DOHH2 (cell line): ENCODE measurements around the gene PRSS56.
"Not testable (repeated sequence)": the region's sequence is repeated elsewhere in the genome, so short reads cannot be mapped to it uniquely, and the experiment has no call there.

Experiments used
- H3F3A ChIP-seq: fragments of 200-600 bp; sonication (generic), shearing (Covaris generic); 2 replicates; pipeline ENCODE4 v1.6.0; 2016; ENCODE audit warnings: antibody characterized with exemption, mild to moderate bottlenecking; ENCODE audit not compliant: control insufficient read depth, insufficient read depth
- H3K27ac ChIP-seq: fragments of 200-600 bp; sonication (generic); 2 replicates; pipeline ENCODE4 v1.5.1; 2014; ENCODE audit warnings: low read depth, mild to moderate bottlenecking, low read length, moderate library complexity
- H3K27me3 ChIP-seq: fragments of 200-600 bp; sonication (generic); 2 replicates; pipeline ENCODE4 v1.6.1; 2014; ENCODE audit warnings: mild to moderate bottlenecking, low read length, mixed read lengths; ENCODE audit not compliant: control insufficient read depth
- H3K36me3 ChIP-seq: fragments of 200-600 bp; sonication (generic); 2 replicates; pipeline ENCODE4 v1.6.1; 2014; ENCODE audit warnings: mild to moderate bottlenecking, low read length, moderate library complexity, mixed read lengths; ENCODE audit not compliant: control insufficient read depth
- H3K4me1 ChIP-seq: fragments of 200-600 bp; sonication (generic); 2 replicates; pipeline ENCODE4 v1.6.1; 2014; ENCODE audit warnings: mild to moderate bottlenecking, low read length, mixed read lengths; ENCODE audit not compliant: control insufficient read depth
- H3K4me2 ChIP-seq: fragments of 200-600 bp; sonication (generic); 2 replicates; pipeline ENCODE4 v1.6.0; 2014; ENCODE audit warnings: mild to moderate bottlenecking, low read length, moderate library complexity
- H3K4me3 ChIP-seq: fragments of 200-600 bp; sonication (generic); 2 replicates; pipeline ENCODE4 v1.5.1; 2014; ENCODE audit warnings: mild to moderate bottlenecking, low read length, mixed read lengths
- H3K79me2 ChIP-seq: fragments of 200-600 bp; sonication (generic); 2 replicates; pipeline ENCODE4 v1.6.1; 2014; ENCODE audit warnings: mild to moderate bottlenecking, low read length, mixed read lengths; ENCODE audit not compliant: control insufficient read depth
- H3K9me2 ChIP-seq: fragments of 200-600 bp; sonication (generic); replicated peaks from 2 replicates; pipeline ENCODE4 v1.6.1; 2014; ENCODE audit warnings: mild to moderate bottlenecking, low read length, mixed read lengths; ENCODE audit not compliant: control insufficient read depth
- H3K9me3 ChIP-seq: fragments of 200-600 bp; sonication (generic); 2 replicates; pipeline ENCODE4 v1.6.1; 2014; ENCODE audit warnings: antibody characterized with exemption, low read length, mixed read lengths; ENCODE audit not compliant: control insufficient read depth, insufficient read depth
- H4K20me1 ChIP-seq: fragments of 200-600 bp; sonication (generic); 2 replicates; pipeline ENCODE4 v1.6.0; 2014; ENCODE audit warnings: low read depth, mild to moderate bottlenecking, antibody characterized with exemption, low read length, moderate library complexity; ENCODE audit not compliant: control insufficient read depth, insufficient read depth
- CTCF ChIP-seq: fragments of 200-600 bp; sonication (generic); IDR thresholded peaks from one replicate; pipeline ENCODE4 v1.5.1; 2014; ENCODE audit warnings: antibody characterized with exemption, mild to moderate bottlenecking, low read depth, low read length; ENCODE audit not compliant: poor library complexity, severe bottlenecking
- EZH2phosphoT487 ChIP-seq: fragments of 200-600 bp; sonication (generic); IDR thresholded peaks from 2 replicates; pipeline ENCODE4 v1.6.1; 2017; ENCODE audit warnings: borderline replicate concordance, mild to moderate bottlenecking, antibody characterized with exemption, low read length, moderate library complexity, mixed read lengths

The PRSS56 gene

GRCh38 chr2:232563580-232563979, 43.4 kb downstream of the PRSS56 start:
- H4K20me1 ChIP-seq, result no peaks in the 10 kb centered on the region
- H3K4me2 ChIP-seq, result no peak overlapping the region
- H3K9me2 ChIP-seq, result no peaks in the 10 kb centered on the region
- H3K9me3 ChIP-seq, result no peaks in the 10 kb centered on the region
- peaks cover 65% of the 10 kb centered on the region for H3K36me3 ChIP-seq
- H3K27me3 ChIP-seq, result no peaks in the 10 kb centered on the region
- no peak overlapping the region for H3K27ac ChIP-seq
- H3K4me1 ChIP-seq, result no peaks in the 10 kb centered on the region
- no peak for TF ChIP-seq EZH2phosphoT487
- TF ChIP-seq CTCF, result no peak
- H3F3A ChIP-seq, result no peaks in the 10 kb centered on the region
- no peak overlapping the region for H3K4me3 ChIP-seq
- H3K79me2 ChIP-seq, result no peaks in the 10 kb centered on the region

- H3K4me1 ChIP-seq, result no peaks in the 10 kb centered on the region
- H3K27me3 ChIP-seq, result no peaks in the 10 kb centered on the region
- H3K27ac ChIP-seq, result no peak overlapping the region
- H4K20me1 ChIP-seq, result no peaks in the 10 kb centered on the region
- peaks cover 65% of the 10 kb centered on the region for H3K36me3 ChIP-seq
- no peak overlapping the region for H3K4me3 ChIP-seq
- H3F3A ChIP-seq, result no peaks in the 10 kb centered on the region
- H3K79me2 ChIP-seq, result no peaks in the 10 kb centered on the region
- TF ChIP-seq CTCF (no peak), EZH2phosphoT487 (no peak)
- H3K4me2 ChIP-seq, result no peak overlapping the region
- no peaks in the 10 kb centered on the region for H3K9me3 ChIP-seq
- no peaks in the 10 kb centered on the region for H3K9me2 ChIP-seq
These were observed 47.5 kb downstream of the PRSS56 start for GRCh38 chr2:232567721-232568120.

- Histone ChIP-seq H3K4me3 (no peak overlapping the region), H3K27ac (no peak overlapping the region), H3K4me1 (no peaks in the 10 kb centered on the region), H4K20me1 (no peaks in the 10 kb centered on the region), H3K79me2 (no peaks in the 10 kb centered on the region), H3F3A (no peaks in the 10 kb centered on the region), H3K4me2 (no peak overlapping the region), H3K36me3 (peaks cover 63% of the 10 kb centered on the region), H3K9me2 (no peaks in the 10 kb centered on the region), H3K27me3 (no peaks in the 10 kb centered on the region), H3K9me3 (no peaks in the 10 kb centered on the region)
- TF ChIP-seq EZH2phosphoT487 (no peak), CTCF (no peak)
These were observed 48.0 kb downstream of the PRSS56 start for GRCh38 chr2:232568161-232568560.

- H3K4me1 ChIP-seq, result no peaks in the 10 kb centered on the region
- TF ChIP-seq CTCF (no peak), EZH2phosphoT487 (no peak)
- H3F3A ChIP-seq, result no peaks in the 10 kb centered on the region
- H3K4me3 ChIP-seq, result no peak overlapping the region
- H3K9me3 ChIP-seq, result no peaks in the 10 kb centered on the region
- H3K79me2 ChIP-seq, result no peaks in the 10 kb centered on the region
- H3K9me2 ChIP-seq, result no peaks in the 10 kb centered on the region
- H3K27ac ChIP-seq, result no peak overlapping the region
- H3K27me3 ChIP-seq, result no peaks in the 10 kb centered on the region
- peaks cover 55% of the 10 kb centered on the region for H3K36me3 ChIP-seq
- no peak overlapping the region for H3K4me2 ChIP-seq
- no peaks in the 10 kb centered on the region for H4K20me1 ChIP-seq
These were observed 49.4 kb downstream of the PRSS56 start for GRCh38 chr2:232569541-232569940.

GRCh38 chr2:232570481-232570880, 50.3 kb downstream of the PRSS56 start:
- not testable (repeated sequence) for H3K27ac ChIP-seq, H3K9me2 ChIP-seq, H3F3A ChIP-seq, H3K4me1 ChIP-seq, H3K9me3 ChIP-seq, H3K79me2 ChIP-seq, H4K20me1 ChIP-seq, H3K27me3 ChIP-seq, H3K4me3 ChIP-seq, H3K4me2 ChIP-seq
- H3K36me3 ChIP-seq, result peaks cover 48% of the 10 kb centered on the region
